HG03196 (cell line): Measurements from ENCODE around the gene SHPK.

Source experiments
- ATAC-seq: cut with Tn5 transposase; IDR thresholded peaks from one replicate; pipeline ENCODE4 v1.9.1; 2021; ENCODE audit not compliant: unreplicated experiment

The SHPK gene

GRCh38 chr17:3663102-3664011 lies 27.3 kb upstream of the SHPK start:
- ATAC-seq: no peak

- no peak for ATAC-seq
Measured at GRCh38 chr17:3660311-3660891, 24.4 kb upstream of the SHPK start.

DNA sequence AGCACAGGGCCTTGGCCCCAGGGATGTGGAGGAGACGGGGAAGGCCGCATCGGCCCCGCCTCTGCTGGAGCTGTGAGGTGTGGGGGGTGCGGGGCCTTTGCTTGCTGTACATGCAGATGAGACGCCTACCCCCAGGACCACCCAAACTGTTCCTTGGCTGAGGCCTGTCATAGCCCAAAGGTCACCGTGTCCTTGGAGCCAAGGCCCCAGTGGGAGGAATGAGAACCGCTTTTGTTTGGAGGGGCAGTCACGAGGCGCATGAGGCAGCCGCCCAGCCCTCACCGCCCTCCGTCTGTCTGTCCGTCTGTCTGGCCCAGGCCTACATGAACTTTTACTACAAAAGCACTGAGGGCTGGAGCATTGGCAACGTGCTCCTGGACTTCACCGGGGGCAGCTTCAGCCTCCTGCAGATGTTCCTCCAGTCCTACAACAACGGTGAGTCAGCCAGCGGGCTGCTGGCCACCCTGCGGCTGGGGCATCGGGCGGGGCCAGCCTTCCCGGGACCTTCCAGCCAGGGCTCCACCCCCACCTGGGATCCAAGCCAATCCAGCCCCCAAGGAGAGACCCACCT lies 23.6 kb upstream of the SHPK start:
- no peak for ATAC-seq

DNA sequence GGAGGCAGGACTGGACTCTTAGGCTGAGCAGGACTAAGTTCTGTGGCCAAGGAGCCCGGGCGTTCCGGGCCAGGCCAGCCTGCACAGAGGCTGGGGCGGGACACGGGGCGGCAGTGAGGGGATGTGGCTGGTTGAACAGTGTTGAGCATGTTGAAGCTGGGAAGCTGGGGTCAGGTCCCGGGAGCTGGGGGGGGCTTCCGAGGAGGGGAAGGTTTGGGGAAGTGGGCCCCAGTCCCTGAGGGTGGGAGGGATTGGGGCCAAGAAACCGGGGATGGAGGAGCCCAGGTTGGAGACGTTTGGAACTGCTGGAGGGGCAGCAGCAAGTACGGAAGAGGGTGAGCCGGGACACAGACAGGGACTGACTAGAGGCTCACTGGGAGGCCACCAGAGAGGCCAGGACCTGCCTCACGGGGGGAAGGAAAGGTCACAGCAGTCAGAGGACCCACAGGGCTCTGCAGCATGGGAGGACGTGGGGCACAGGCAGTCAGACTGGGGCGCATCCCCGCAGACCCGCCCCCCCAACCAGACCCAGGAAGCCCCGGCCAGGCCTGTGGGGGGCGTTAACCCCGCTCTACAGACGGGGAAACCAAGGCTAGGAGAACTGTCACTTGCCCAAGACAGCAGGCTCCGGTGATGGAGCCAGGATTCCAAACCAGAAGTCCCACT lies 22.9 kb upstream of the SHPK start:
- no peak for ATAC-seq

DNA sequence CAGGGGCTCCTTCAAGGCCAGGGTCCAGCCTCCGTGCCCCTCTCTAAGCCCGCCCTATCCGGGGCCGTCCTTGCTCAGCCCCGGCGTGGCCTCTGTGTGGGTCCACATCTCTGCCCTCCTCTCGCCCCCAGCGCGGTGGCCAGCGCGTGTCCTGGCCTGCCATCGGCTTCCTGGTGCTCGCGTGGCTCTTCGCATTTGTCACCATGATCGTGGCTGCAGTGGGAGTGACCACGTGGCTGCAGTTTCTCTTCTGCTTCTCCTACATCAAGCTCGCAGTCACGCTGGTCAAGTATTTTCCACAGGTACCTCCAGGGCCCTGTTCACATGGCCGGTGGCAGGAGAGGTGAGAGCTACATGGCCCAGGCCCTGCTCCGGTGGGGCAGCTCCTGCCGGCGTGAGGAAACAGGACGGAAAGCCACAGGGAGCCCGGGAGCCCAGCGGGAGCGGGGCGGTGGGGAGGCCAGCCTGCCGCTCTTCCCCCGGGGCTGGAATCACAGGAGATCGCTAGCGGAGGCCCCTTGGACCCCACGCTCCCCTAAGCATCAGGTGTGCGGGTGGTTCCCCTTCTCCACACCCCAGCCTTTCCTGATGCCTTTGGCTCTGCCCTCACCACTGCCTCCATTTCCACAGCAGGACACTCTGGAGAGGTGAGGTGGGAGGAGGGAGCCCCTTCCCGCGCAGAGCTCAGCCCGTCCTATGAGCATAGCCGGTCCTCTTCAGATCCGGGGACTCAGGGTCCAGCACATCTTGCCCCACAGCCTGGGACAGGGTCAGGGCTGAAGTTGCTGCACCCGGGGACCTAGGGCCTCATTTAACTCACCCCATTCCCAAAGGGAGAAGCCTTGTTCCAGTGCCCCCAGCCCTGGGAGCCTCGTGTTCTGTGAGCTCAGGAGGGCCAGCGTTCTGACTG lies 22.1 kb upstream of the SHPK start:
- ATAC-seq: no peak

DNA sequence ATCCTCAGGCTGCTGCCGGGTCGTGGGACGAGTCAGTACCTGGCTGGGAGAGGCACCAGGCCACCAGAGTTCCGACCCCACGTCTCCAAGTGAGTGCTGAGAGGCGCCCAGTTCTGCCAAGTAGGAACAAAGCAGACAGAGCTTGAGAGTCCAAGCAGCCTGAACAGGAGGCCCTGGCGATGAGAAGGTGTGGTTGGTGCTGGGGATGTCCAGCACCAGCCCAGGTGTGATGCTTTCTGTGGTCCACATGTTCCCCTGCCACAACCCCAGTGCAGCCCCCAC lies 21.5 kb upstream of the SHPK start:
- no peak for ATAC-seq

GRCh38 chr17:3656755-3657587 lies 20.9 kb upstream of the SHPK start:
- no peak for ATAC-seq

DNA sequence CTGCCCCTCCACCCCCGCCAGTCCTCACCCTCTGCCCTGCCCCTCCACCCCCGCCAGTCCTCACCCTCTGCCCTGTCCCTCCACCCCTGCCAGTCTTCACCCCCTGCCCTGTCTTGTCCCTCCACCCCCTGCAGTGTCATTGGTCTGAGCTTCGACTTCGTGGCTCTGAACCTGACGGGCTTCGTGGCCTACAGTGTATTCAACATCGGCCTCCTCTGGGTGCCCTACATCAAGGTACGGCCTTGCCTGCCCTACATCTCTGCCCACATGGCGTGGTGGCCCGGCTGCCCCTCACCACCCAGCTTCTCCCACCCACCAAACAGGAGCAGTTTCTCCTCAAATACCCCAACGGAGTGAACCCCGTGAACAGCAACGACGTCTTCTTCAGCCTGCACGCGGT lies 20.3 kb upstream of the SHPK start:
- no peak for ATAC-seq

DNA sequence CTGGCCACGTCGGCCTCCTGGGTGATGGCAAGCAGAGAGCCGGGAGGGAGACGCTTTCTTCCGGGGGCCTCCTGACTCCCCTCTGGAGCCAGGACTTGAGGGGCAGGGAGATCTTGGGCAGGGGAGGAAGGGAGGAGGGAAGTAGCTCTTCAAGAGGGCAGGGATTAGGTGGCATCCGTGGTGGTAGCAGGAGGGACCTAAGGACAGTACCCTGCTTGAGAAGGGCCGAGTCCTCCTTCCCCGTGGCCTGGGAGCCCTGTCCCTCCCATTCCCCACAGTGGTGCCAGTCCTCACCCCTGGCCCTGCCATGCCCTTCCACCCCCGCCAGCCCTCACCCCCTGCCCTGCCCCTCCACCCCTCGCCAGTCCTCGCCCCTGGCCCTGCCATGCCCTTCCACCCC lies 19.7 kb upstream of the SHPK start:
- ATAC-seq: no peak

DNA sequence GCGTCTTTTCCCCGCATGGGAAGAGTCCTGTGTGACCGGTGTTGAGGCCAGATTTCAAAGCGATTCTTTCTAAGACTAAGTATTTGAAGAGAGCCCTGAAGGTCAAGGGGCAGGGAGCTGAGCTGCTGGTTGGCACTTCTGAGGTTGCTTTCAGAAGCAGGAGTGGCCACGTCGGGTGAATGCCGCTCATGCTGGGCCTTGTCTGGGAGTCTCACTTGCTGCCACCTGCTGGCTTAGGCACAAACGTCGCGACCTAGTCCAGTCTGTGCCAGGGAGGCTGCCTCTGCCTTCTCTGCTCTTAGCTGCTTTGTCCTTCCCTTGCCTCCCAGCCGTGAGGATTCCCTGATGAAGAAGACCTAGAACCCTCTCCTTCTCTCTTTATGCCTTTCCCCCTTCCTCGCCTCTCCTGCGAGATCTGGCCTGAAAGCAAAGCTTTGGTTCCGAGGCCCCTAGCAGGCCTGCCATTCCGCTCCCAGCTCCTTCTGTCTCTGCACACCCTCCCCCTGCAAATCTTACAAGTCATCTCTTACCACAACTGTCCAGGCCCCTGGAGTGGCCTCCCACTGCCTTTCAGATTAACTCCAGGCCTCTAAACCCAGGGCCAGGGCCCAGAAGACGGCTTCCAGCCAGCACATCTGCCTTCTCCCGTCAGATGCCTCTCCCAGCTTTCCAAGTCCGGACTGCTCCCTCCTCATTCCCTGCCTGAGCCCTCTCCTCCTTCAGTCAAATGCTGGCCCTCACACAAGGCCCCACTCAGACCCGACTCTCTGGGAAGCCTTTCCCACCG lies 11.9 kb upstream of the SHPK start:
- ATAC-seq: no peak

DNA sequence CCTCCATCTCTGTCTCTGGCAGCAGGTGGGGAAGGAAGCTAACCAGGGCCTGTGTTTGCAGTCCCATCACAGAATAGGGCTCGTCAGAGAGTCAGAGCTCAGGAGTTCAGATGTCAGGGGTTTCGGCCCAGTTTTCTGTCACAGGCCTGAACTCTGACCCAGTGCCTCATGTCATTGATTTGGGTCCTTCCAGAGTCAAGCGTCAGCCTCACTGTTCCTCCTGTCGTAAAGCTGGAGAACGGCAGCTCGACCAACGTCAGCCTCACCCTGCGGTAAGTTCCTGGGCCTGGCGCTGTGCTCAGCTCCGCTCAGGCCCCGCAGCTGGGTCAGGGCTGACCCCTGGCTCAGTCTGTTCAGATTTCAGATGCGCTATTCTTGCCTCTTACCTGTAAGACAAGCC lies 11.2 kb upstream of the SHPK start:
- no peak for ATAC-seq

DNA sequence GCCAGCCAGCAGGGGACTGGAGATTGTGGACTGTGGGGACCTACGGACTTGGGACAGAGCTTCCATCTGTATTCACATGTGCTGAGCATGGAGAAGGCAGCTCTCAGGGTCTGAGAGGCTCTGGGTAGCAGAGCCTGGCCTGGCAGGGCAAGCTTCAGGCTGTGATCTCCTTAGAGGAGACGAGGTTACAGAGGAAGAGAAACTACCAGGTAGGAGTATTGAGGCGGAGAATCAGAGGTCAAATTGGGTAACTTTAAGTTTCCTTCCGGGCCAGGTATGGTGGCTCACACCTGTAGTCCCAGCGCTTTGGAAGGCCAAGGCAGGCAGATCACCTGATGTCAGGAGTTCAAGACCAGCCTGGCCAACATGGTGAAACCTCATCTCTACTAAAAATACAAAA lies 9.3 kb upstream of the SHPK start:
- no peak for ATAC-seq

DNA sequence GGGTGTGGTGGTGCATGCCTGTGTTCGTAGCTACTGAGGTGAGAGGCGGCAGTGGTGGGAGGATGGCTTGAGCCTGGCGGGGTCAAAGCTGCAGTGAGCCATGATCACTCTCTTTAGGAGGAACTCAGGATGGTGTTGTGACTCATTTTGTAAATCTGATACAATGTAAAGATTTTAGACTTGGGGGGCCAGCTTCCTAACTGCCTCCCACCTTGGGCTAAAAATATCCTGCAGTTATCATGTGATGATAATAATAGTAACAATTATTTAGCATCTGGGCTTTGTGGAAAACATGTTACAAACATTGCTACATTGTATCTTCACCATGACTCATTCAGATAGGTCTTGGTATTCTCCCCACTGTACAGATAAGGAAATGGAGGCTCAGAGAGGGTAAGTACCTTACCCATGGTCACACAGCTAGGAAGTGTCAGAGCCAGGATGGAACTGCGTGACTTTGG lies 7.9 kb upstream of the SHPK start:
- ATAC-seq: no peak

- ATAC-seq: no peak
Measured at GRCh38 chr17:3641717-3642486, 5.9 kb upstream of the SHPK start.

DNA sequence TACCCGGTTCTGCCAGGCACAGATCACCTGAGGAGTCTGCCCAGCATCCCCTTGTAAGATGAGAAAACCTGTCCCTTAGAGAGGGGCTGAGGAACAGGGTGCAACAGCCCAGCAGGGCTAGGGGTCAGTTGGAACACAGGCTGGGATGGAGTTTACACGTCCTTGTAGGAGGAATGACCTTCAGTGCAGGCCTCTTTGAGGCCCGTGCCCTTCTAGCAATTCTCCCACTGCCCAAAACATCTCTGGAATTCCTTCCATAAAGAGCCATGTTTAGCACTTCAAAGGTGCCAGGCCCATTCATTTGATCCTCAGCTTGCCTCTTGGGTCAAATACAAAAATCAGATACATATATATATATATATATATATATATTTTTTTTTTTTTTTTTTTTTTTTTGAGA lies 5.0 kb upstream of the SHPK start:
- no peak for ATAC-seq

DNA sequence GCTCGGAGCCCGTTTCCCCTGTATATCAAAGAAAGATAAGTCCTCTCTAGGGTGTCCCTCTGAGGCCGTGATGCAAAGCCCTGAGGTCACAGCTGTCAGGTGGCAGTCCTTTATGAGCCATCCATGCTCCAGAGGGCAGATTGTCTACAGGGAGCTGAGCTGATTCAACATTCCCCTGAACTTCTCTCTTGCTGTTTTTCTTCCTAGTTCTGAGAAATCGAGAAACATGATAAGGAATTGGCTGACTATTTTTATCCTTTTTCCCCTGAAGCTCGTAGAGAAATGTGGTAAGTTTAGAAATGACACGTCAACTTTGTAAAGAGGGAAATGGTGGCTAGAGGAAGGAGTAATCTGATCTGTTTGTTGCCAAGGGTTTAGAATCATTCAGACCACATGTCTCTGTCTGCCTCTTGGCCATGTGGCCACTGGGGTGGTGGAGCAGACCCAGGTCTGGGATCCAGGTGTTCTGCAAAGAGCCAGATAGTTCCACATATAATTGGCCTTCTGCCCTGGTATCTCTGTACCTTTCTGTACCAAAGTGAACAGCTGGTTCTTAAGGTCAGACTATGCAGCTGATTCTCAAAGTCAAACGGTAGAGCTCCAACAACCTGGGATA lies 4.0 kb upstream of the SHPK start:
- no peak for ATAC-seq

DNA sequence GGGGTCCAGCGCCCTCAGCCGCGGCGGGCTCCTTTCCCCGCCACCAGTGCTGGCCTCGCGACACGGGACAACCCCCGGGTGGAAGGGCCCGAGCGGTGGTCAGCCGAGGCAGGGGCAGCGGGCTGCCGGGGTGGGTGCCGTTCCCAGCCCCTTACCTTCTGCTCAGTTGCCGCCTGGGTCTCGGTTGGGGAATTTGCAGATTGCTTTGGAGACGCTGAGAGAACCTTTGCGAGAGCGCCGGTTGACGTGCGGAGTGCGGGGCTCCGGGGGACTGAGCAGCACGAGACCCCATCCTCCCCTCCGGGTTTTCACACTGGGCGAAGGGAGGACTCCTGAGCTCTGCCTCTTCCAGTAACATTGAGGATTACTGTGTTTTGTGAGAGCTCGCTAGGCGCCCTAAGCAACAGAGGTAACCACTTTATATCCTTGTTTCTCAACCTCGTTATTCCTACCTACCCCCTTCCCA lies 891 bp upstream of the SHPK start:
- ATAC-seq: no peak
